Neural cell (in vitro differentiated cells): ENCODE data around the gene MEF2A. TPM values are rescaled to one million over a fixed set of nuclear protein-coding genes. Genes with fewer than 3 reads are reported as not detected.

Source experiments
- H2AFZ ChIP-seq: fragments of 200-600, 300-800 bp; sonication (generic), shearing (Covaris generic); 2 replicates; pipeline ENCODE4 v1.6.0; 2014; ENCODE audit warnings: low read depth, mild to moderate bottlenecking, antibody characterized with exemption, low read length, moderate library complexity
- H3F3A ChIP-seq: fragments of 200-600 bp; shearing (Covaris generic); 2 replicates; pipeline ENCODE4 v1.6.1; 2016; ENCODE audit warnings: mild to moderate bottlenecking, moderate library complexity, mixed read lengths, antibody characterized with exemption, low read length; ENCODE audit not compliant: insufficient read depth, poor library complexity, severe bottlenecking
- H3K27ac ChIP-seq: fragments of 200-600, 300-800 bp; sonication (generic), shearing (Covaris generic); 2 replicates; pipeline ENCODE4 v1.5.1; 2014; ENCODE audit warnings: mild to moderate bottlenecking, low read length, moderate library complexity
- H3K27me3 ChIP-seq: fragments of 300-800, 200-600 bp; sonication (generic), shearing (Covaris generic); 2 replicates; pipeline ENCODE4 v1.6.0; 2014; ENCODE audit warnings: mild to moderate bottlenecking, low read depth, low read length, moderate library complexity; ENCODE audit not compliant: insufficient read depth
- H3K36me3 ChIP-seq: fragments of 300-800, 200-600 bp; sonication (generic), shearing (Covaris generic); 2 replicates; pipeline ENCODE4 v1.5.1; 2014; ENCODE audit warnings: mild to moderate bottlenecking, antibody characterized with exemption, low read length, moderate library complexity; ENCODE audit not compliant: insufficient read depth
- H3K4me2 ChIP-seq: fragments of 300-800, 200-600 bp; sonication (generic), shearing (Covaris generic); 2 replicates; pipeline ENCODE4 v1.6.0; 2014; ENCODE audit warnings: mild to moderate bottlenecking, low read length
- H3K4me3 ChIP-seq: fragments of 300-800, 200-600 bp; sonication (generic), shearing (Covaris generic); 2 replicates; pipeline ENCODE4 v1.5.1; 2014; ENCODE audit warnings: mild to moderate bottlenecking, low read length, moderate library complexity
- H3K79me2 ChIP-seq: fragments of 200-600 bp; shearing (Covaris generic); replicated peaks from 2 replicates; pipeline ENCODE4 v1.6.0; 2014; ENCODE audit warnings: mild to moderate bottlenecking, low read length, moderate library complexity; ENCODE audit not compliant: insufficient read depth
- H3K9ac ChIP-seq: fragments of 300-800, 200-600 bp; sonication (generic), shearing (Covaris generic); 2 replicates; pipeline ENCODE4 v1.6.1; 2016; ENCODE audit warnings: mild to moderate bottlenecking, low read length, mixed read lengths
- H3K9me2 ChIP-seq: fragments of 200-600 bp; shearing (Covaris generic); 2 replicates; pipeline ENCODE4 v1.6.1; 2016; ENCODE audit warnings: mild to moderate bottlenecking, low read length, mixed read lengths; ENCODE audit not compliant: insufficient read depth
- H3K9me3 ChIP-seq: fragments of 200-600, 300-800 bp; sonication (generic), shearing (Covaris generic); 2 replicates; pipeline ENCODE4 v1.6.1; 2016; ENCODE audit warnings: mild to moderate bottlenecking, mixed run types, low read length, moderate library complexity, mixed read lengths
- H4K20me1 ChIP-seq: fragments of 200-600 bp; shearing (Covaris generic); 2 replicates; pipeline ENCODE4 v1.6.1; 2016; ENCODE audit warnings: mild to moderate bottlenecking, mixed run types; ENCODE audit not compliant: insufficient read depth
- EP300 ChIP-seq: fragments of 450-650 bp; conservative IDR thresholded peaks from 2 replicates; pipeline ENCODE4 v1.6.1; 2014; ENCODE audit warnings: antibody characterized with exemption, mild to moderate bottlenecking, moderate library complexity; ENCODE audit not compliant: poor library complexity, severe bottlenecking
- EZH2 ChIP-seq: fragments of 200-600, 300-800 bp; shearing (Covaris generic), sonication (generic); IDR thresholded peaks from 2 replicates; pipeline ENCODE4 v1.6.1; 2014; ENCODE audit warnings: antibody characterized with exemption, low read length, borderline replicate concordance, mild to moderate bottlenecking; ENCODE audit not compliant: insufficient read depth, poor library complexity, severe bottlenecking
- MXI1 ChIP-seq: fragments of 450-650 bp; conservative IDR thresholded peaks from 2 replicates; pipeline ENCODE4 v1.6.1; 2014; ENCODE audit warnings: antibody characterized with exemption, mild to moderate bottlenecking; ENCODE audit not compliant: poor library complexity, severe bottlenecking
- POLR2AphosphoS5 ChIP-seq: IDR thresholded peaks from 2 replicates; pipeline ENCODE4 v1.6.1; 2012
- RAD21 ChIP-seq: fragments of 450-650 bp; conservative IDR thresholded peaks from 2 replicates; pipeline ENCODE4 v1.6.1; 2014; ENCODE audit warnings: antibody characterized with exemption, mild to moderate bottlenecking, moderate library complexity
- SMC3 ChIP-seq: fragments of 450-650 bp; conservative IDR thresholded peaks from 2 replicates; pipeline ENCODE4 v1.6.1; 2014; ENCODE audit warnings: antibody characterized with exemption, mild to moderate bottlenecking, moderate library complexity; ENCODE audit not compliant: poor library complexity
- TAF1 ChIP-seq: IDR thresholded peaks from 2 replicates; pipeline ENCODE4 v1.6.1; 2012; ENCODE audit warnings: low read depth
- polyA plus RNA-seq: library from polyadenylated mRNA; depleted of rRNA; stranded (reverse); fragments of >200 nt; gene quantifications from 2 replicates; pipeline ENCODE4 v1.2.3, GENCODE V29; 2014
- TF ChIP-seq, protein P1 (sequence below): IDR thresholded peaks from 2 replicates; pipeline ENCODE4 v1.6.1; 2012; ENCODE audit warnings: borderline replicate concordance
- TF ChIP-seq, protein P2 (sequence below): fragments of 450-650 bp; IDR thresholded peaks from 2 replicates; pipeline ENCODE4 v1.5.1; 2014; ENCODE audit warnings: antibody characterized with exemption, mild to moderate bottlenecking, moderate library complexity; ENCODE audit not compliant: poor library complexity, severe bottlenecking

Gene MEF2A
- polyA plus RNA-seq, 1 donor from 2014 or later: 32.2 TPM

DNA sequence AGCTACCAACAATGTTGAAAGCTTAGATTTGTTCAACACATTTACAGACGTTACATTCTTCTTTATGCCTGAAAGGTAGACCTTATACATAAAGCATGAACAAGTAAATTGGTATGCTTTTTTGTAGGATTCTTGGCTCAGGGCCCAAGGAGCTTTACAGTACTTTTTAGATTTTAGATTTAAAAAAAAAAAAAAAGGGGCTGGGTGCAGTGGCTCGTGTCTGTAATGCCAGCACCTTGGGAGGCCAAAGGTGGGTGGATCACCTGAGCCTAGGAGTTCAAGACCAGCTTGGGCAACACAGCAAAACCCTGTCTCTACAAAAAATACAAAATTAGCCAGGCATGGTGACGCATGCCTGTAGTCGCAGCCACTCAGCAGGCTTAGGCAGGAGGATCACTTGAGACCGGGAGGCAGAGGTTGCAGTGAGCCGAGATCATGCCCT lies 39.7 kb downstream of the MEF2A start:
- Histone ChIP-seq H3K4me3 (no peak overlapping the region), H3K9me2 (no peaks in the 10 kb centered on the region), H3K4me2 (no peak overlapping the region), H2AFZ (no peak overlapping the region), H3K9ac (no peak overlapping the region), H3K79me2 (peaks cover 33% of the 10 kb centered on the region), H3K27me3 (no peaks in the 10 kb centered on the region), H3K9me3 (no peaks in the 10 kb centered on the region), H3F3A (no peaks in the 10 kb centered on the region), H3K36me3 (peaks cover 1% of the 10 kb centered on the region), H3K27ac (no peak overlapping the region), H4K20me1 (no peaks in the 10 kb centered on the region)
- TF ChIP-seq TAF1: no peak
- no peak for TF ChIP-seq EZH2
- TF ChIP-seq, protein P1, sequence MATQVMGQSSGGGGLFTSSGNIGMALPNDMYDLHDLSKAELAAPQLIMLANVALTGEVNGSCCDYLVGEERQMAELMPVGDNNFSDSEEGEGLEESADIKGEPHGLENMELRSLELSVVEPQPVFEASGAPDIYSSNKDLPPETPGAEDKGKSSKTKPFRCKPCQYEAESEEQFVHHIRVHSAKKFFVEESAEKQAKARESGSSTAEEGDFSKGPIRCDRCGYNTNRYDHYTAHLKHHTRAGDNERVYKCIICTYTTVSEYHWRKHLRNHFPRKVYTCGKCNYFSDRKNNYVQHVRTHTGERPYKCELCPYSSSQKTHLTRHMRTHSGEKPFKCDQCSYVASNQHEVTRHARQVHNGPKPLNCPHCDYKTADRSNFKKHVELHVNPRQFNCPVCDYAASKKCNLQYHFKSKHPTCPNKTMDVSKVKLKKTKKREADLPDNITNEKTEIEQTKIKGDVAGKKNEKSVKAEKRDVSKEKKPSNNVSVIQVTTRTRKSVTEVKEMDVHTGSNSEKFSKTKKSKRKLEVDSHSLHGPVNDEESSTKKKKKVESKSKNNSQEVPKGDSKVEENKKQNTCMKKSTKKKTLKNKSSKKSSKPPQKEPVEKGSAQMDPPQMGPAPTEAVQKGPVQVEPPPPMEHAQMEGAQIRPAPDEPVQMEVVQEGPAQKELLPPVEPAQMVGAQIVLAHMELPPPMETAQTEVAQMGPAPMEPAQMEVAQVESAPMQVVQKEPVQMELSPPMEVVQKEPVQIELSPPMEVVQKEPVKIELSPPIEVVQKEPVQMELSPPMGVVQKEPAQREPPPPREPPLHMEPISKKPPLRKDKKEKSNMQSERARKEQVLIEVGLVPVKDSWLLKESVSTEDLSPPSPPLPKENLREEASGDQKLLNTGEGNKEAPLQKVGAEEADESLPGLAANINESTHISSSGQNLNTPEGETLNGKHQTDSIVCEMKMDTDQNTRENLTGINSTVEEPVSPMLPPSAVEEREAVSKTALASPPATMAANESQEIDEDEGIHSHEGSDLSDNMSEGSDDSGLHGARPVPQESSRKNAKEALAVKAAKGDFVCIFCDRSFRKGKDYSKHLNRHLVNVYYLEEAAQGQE: no peak
- no peak for TF ChIP-seq EP300

DNA sequence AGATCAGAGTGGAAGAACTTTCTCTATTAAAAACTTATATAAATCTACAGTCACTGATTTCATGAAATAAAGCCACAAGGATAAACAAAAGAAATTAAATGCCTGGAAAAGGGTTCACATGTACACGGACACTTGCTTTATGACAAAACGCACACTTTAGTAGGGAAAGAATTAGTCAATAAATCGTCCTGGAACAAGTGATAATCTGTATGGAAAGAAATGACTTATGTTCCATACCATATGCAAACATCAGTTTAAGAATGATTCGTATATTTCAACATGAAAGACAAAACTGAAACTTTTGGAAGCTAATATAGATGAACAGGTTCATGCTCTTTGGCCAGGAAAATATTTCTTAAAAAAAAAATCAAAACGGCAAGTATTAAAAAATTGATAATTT lies 40.2 kb downstream of the MEF2A start:
- Histone ChIP-seq H4K20me1 (no peaks in the 10 kb centered on the region), H3K4me3 (no peak overlapping the region), H2AFZ (no peak overlapping the region), H3K27ac (no peak overlapping the region), H3K9me3 (no peaks in the 10 kb centered on the region), H3F3A (no peaks in the 10 kb centered on the region), H3K9me2 (no peaks in the 10 kb centered on the region), H3K36me3 (no peaks in the 10 kb centered on the region), H3K9ac (no peak overlapping the region), H3K79me2 (peaks cover 30% of the 10 kb centered on the region), H3K4me2 (no peak overlapping the region), H3K27me3 (no peaks in the 10 kb centered on the region)
- TF ChIP-seq, protein P2, sequence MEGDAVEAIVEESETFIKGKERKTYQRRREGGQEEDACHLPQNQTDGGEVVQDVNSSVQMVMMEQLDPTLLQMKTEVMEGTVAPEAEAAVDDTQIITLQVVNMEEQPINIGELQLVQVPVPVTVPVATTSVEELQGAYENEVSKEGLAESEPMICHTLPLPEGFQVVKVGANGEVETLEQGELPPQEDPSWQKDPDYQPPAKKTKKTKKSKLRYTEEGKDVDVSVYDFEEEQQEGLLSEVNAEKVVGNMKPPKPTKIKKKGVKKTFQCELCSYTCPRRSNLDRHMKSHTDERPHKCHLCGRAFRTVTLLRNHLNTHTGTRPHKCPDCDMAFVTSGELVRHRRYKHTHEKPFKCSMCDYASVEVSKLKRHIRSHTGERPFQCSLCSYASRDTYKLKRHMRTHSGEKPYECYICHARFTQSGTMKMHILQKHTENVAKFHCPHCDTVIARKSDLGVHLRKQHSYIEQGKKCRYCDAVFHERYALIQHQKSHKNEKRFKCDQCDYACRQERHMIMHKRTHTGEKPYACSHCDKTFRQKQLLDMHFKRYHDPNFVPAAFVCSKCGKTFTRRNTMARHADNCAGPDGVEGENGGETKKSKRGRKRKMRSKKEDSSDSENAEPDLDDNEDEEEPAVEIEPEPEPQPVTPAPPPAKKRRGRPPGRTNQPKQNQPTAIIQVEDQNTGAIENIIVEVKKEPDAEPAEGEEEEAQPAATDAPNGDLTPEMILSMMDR: no peak
- TF ChIP-seq RAD21 (no peak), EP300 (no peak), TAF1 (no peak), EZH2 (no peak), POLR2AphosphoS5 (no peak), SMC3 (no peak), MXI1 (no peak)
- TF ChIP-seq, protein P1: no peak
